Measurements from ENCODE around the gene LRRC1. TPM values are rescaled to one million over a fixed set of nuclear protein-coding genes. Genes with fewer than 3 reads are reported as not detected.

The LRRC1 gene
- total RNA-seq, 1 donor from 2014 or later, result 11.4 TPM

GRCh38 chr6:53846250-53846649, 51.4 kb downstream of the LRRC1 start:
- no peak for DNase-seq (ENCODE audit: low read depth, low spot score)

GRCh38 chr6:53847796-53848314, 53.0 kb downstream of the LRRC1 start:
- DNase-seq (ENCODE audit: low read depth, low spot score), result no peak

GRCh38 chr6:53850527-53850926, 55.7 kb downstream of the LRRC1 start:
- DNase-seq (ENCODE audit: low read depth, low spot score), result no peak

- no peak for DNase-seq (ENCODE audit: low read depth, low spot score)
These were observed 56.8 kb downstream of the LRRC1 start for GRCh38 chr6:53851561-53851960.

- DNase-seq (ENCODE audit: low read depth, low spot score), result no peak
These were observed 58.0 kb downstream of the LRRC1 start for GRCh38 chr6:53852805-53853204.

GRCh38 chr6:53854843-53855567, 60.2 kb downstream of the LRRC1 start:
- no peak for DNase-seq (ENCODE audit: low read depth, low spot score)

DNA sequence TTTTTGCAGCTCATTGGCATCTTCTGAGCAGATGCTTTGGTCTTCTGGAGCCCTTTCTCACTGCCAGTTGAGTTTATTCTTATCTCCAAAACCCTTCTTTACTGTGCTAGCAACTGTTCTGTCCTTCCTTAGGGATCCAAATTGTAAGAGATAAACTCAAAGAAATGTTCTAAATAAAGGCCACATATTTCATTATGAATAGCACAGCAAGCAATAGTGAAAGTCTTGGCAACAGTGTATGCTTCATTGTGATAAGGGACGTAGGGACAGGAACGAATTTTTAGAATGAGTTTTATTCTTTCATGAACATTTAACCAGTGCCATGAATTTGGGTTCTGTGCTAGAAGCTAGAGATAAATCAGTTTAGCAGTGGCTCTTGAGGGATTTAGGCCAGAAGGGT, 61.1 kb downstream of the LRRC1 start:
- no peak for DNase-seq (ENCODE audit: low read depth, low spot score)

- DNase-seq (ENCODE audit: low read depth, low spot score), result peak; percentile 85
These were observed 62.7 kb downstream of the LRRC1 start for GRCh38 chr6:53857318-53858094.

- no peak for DNase-seq (ENCODE audit: low read depth, low spot score)
These were observed 63.4 kb downstream of the LRRC1 start for GRCh38 chr6:53858196-53858595.

DNA sequence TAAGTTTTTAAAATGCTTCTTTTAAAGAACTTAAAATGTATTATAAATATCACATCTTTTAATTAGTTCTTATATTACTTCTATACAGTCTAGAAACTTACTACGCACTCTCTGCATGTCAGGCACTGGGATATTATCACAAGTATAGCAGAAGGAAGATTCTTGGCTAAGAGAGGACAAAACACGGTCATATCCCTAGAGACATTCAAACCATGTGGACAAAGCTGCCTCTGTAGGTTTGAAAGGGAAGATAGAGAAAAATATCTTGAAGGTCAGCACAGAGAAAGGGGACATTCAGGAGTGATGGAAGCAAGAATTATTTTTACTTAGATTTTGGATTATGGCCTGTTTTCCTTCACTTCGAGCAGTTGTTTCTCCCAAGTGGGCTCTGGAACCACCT, 64.1 kb downstream of the LRRC1 start:
- no peak for DNase-seq (ENCODE audit: low read depth, low spot score)

GRCh38 chr6:53860511-53860910, 65.7 kb downstream of the LRRC1 start:
- no peak for DNase-seq (ENCODE audit: low read depth, low spot score)

DNA sequence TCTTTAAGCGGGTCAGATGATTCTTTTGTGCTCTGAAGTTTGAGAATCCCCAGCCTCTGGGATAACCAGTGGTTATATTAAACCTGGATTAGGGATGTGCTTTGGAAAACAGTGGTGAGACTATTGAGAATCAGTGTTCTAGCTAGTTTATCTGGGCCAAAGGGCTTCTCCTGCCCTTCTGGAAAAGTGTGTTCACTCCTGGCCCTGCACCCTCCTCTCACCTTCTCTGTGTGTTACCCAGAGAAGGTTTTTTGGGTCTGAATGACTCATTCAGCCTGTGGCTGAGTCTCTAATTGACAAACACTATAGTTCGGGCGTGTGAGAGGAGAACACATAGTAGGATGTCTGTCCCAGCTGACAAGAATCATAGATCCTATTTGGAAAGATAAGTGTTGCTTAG, 66.7 kb downstream of the LRRC1 start:
- no peak for DNase-seq (ENCODE audit: low read depth, low spot score)

- no peak for DNase-seq (ENCODE audit: low read depth, low spot score)
These were observed 68.1 kb downstream of the LRRC1 start for GRCh38 chr6:53862662-53863462.

DNA sequence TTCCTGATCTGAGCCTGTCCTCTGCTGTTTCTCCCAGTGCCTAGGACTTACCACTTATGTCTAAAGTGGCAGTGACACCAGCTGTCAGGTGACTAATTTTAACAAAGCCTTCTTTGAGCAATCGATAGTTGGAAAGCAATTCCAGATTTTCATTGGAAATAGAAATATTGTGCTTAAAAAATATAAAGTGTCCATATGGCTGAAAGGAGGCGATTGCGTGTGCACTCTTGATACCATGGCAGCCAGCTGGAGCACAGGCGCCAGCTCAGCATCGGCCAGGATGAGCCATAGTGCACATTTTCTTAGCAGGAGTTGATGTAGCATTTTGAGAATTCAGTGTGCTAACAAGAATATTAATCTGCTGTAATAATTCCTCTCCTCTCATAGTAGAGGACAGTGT, 70.0 kb downstream of the LRRC1 start:
- DNase-seq (ENCODE audit: low read depth, low spot score), result no peak

DNA sequence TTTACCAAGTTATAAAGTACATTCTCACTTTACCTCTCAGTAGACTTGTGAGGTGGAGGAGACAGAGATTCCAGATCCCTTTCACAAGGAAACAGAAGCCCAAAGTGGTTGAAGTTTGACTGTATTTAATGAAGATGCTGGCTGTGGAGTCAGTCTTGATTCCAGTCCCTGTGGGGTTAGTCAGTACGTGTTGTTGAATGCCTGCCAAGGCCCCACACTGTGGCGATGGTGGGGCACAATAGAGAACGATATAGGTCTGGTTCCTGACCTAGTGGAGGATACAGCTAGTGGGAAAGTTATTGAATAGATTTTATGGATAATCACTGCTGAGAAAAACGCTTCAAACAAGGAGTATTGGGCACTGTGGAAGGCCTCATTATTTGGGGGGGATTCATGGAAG, 71.4 kb downstream of the LRRC1 start:
- no peak for DNase-seq (ENCODE audit: low read depth, low spot score)

GRCh38 chr6:53868626-53869025, 73.8 kb downstream of the LRRC1 start:
- no peak for DNase-seq (ENCODE audit: low read depth, low spot score)

- DNase-seq (ENCODE audit: low read depth, low spot score), result peak; percentile 69
These were observed 75.2 kb downstream of the LRRC1 start for GRCh38 chr6:53869964-53870363.

DNA sequence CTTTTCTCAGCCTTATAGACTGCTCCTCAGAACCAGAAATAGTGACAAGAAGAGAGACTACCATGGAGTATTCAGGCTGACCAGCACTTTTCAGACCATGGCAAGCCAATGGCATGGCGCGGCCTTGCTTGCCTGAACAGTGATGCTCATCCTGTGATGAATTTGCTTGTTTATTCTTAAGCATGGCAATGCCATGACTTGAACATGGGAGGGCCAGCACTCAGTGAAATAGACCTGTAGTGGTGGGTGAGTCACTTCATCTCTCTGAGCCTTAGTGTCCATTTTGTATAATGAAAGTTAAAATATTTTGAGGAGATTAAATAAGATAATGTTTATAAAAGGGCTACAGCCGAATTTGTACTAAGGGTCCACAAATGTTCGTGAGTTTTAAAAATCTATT, 79.1 kb downstream of the LRRC1 start:
- no peak for DNase-seq (ENCODE audit: low read depth, low spot score)

DNA sequence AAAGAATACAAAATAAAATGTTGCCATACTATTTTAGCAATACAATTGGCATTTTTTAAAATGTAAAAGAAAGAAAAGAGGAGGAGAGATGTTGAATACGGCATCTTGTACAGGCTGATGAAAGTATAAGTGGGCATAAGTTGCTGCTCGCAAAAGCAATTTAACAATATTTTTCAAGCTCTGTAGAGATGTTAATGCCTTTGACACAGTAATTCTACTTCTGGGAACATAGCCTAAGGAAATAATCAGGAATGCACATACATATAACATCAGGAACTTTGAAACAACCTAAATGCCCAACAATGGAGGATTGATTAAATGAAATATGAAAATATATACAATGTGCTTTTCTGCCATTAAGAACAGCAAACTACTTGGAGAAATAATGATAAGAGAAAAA, 80.2 kb downstream of the LRRC1 start:
- DNase-seq (ENCODE audit: low read depth, low spot score), result no peak

DNA sequence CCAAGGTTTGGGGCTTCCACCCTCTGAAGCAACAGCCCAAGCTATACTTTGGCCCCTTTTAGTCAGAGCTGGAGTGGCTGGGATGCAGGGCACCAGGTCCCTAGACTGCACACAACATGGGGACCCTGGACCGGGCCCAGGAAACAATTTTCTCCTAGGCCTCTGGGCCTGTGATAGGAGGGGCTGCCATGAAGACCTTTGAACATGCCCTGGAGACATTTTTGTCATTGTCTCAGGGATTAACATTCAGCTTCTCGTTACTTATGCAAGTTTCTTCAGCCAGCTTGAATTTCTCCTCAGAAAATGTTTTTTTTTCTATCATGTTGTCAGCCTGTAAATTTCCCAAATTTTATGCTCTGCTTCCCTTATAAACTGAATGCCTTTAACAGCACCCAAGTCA, 82.3 kb downstream of the LRRC1 start:
- no peak for DNase-seq (ENCODE audit: low read depth, low spot score)

GRCh38 chr6:53878808-53879207, 84.0 kb downstream of the LRRC1 start:
- DNase-seq (ENCODE audit: low read depth, low spot score), result no peak

DNA sequence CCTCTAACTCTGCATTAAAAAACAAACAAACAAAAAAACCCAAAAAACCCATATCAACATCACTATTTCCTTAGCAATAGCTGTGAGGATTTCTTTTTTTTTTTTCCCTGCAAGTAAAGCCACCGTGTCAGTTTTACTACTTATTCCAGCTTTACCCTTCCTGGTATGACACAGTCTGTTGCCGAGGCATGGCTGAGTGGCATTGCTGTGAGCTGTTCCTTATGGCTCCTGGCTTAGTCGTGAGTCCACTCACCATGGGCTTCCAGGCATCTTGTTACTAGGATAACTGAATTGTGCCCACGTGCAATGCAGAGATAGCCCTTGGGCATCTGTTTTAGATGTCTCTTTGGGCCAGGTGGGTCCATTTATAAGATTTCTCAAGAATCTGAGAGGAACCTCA, 84.8 kb downstream of the LRRC1 start:
- DNase-seq (ENCODE audit: low read depth, low spot score), result no peak
